Prostate gland (tissue), 2 donors: ENCODE data around the gene VPS8.

Experiments
- POLR2A ChIP-seq: fragments of 450-650 bp; IDR thresholded peaks from one replicate; pipeline ENCODE4 v1.6.1; 2016; ENCODE audit warnings: antibody characterized with exemption, mild to moderate bottlenecking
- POLR2AphosphoS5 ChIP-seq: sonication (generic); formaldehyde crosslinking; IDR thresholded peaks from one replicate; pipeline ENCODE4 v1.6.1; 2017; ENCODE audit warnings: antibody characterized with exemption
- TF ChIP-seq, protein P1 (sequence below), 4 experiments: fragments of 200-600 bp in 2 of 4; fragments of 450-650 bp in 2 of 4; sonication (generic) in 2 of 4; IDR thresholded peaks; 1 replicate in 3 of 4; 2 replicates in 1 of 4; pipeline ENCODE4 v1.5.1; 2016 to 2019; ENCODE audit warnings: antibody characterized with exemption in 4 of 4, mild to moderate bottlenecking in 2 of 4, moderate library complexity in 2 of 4

DNA sequence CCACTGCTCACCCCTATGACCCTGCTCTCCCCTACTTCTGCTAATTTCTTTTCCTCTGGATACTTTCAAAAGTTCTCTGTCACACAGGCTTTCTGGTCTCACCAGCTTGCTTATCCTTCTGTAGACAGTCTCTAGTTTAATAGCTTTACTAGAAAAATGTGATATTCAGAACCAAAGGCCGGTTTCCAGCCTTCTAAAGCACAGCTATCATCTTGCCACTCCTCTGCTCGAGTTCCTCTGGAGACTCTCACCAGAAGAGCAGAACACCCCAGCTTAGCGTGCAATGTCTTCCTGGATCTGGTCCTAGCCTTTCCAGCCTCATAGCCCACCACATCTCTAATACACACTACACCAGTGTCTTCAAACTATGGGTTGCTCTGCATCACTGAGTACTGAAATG is 1.8 kb upstream of the VPS8 start:
- TF ChIP-seq, protein P1, sequence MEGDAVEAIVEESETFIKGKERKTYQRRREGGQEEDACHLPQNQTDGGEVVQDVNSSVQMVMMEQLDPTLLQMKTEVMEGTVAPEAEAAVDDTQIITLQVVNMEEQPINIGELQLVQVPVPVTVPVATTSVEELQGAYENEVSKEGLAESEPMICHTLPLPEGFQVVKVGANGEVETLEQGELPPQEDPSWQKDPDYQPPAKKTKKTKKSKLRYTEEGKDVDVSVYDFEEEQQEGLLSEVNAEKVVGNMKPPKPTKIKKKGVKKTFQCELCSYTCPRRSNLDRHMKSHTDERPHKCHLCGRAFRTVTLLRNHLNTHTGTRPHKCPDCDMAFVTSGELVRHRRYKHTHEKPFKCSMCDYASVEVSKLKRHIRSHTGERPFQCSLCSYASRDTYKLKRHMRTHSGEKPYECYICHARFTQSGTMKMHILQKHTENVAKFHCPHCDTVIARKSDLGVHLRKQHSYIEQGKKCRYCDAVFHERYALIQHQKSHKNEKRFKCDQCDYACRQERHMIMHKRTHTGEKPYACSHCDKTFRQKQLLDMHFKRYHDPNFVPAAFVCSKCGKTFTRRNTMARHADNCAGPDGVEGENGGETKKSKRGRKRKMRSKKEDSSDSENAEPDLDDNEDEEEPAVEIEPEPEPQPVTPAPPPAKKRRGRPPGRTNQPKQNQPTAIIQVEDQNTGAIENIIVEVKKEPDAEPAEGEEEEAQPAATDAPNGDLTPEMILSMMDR (IDR thresholded peaks at IDR 0.05): no peak
- no peak for TF ChIP-seq POLR2AphosphoS5
- TF ChIP-seq POLR2A: no peak
